ENCODE results near the gene CFTR.

The CFTR gene

GRCh38 chr7:117685795-117686194 lies 206.0 kb downstream of the CFTR start:
- no peaks in the 10 kb centered on the region for H3K36me3 ChIP-seq (replicated peaks; ENCODE audit: low read depth, low read length)
- no peak overlapping the region for H3K9ac ChIP-seq (ENCODE audit: low read length)
- no peaks in the 10 kb centered on the region for H3K79me2 ChIP-seq (ENCODE audit: low read length)
- H4K20me1 ChIP-seq (ENCODE audit: insufficient read depth, low read length), result no peaks in the 10 kb centered on the region
- H3K4me1 ChIP-seq (ENCODE audit: low read length), result no peaks in the 10 kb centered on the region
- no peak for TF ChIP-seq EZH2phosphoT487 (IDR thresholded peaks at IDR 0.05; ENCODE audit: low read depth)
- TF ChIP-seq, protein P1, sequence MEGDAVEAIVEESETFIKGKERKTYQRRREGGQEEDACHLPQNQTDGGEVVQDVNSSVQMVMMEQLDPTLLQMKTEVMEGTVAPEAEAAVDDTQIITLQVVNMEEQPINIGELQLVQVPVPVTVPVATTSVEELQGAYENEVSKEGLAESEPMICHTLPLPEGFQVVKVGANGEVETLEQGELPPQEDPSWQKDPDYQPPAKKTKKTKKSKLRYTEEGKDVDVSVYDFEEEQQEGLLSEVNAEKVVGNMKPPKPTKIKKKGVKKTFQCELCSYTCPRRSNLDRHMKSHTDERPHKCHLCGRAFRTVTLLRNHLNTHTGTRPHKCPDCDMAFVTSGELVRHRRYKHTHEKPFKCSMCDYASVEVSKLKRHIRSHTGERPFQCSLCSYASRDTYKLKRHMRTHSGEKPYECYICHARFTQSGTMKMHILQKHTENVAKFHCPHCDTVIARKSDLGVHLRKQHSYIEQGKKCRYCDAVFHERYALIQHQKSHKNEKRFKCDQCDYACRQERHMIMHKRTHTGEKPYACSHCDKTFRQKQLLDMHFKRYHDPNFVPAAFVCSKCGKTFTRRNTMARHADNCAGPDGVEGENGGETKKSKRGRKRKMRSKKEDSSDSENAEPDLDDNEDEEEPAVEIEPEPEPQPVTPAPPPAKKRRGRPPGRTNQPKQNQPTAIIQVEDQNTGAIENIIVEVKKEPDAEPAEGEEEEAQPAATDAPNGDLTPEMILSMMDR (IDR thresholded peaks at IDR 0.05; ENCODE audit: low read depth, low read length), result no peak
- no peak overlapping the region for H2AFZ ChIP-seq (ENCODE audit: low read depth, low read length)
- H3K9me3 ChIP-seq (ENCODE audit: insufficient read depth, low read length), result no peaks in the 10 kb centered on the region
- no peak overlapping the region for H3K4me3 ChIP-seq (ENCODE audit: low read length)
- no peaks in the 10 kb centered on the region; the same call in 1 of the 2 replicates for H3K27me3 ChIP-seq (ENCODE audit: low read depth, low read length)
- no peak overlapping the region for H3K4me2 ChIP-seq (ENCODE audit: low read length)
- H3K27ac ChIP-seq (ENCODE audit: low read length), result no peak overlapping the region

DNA sequence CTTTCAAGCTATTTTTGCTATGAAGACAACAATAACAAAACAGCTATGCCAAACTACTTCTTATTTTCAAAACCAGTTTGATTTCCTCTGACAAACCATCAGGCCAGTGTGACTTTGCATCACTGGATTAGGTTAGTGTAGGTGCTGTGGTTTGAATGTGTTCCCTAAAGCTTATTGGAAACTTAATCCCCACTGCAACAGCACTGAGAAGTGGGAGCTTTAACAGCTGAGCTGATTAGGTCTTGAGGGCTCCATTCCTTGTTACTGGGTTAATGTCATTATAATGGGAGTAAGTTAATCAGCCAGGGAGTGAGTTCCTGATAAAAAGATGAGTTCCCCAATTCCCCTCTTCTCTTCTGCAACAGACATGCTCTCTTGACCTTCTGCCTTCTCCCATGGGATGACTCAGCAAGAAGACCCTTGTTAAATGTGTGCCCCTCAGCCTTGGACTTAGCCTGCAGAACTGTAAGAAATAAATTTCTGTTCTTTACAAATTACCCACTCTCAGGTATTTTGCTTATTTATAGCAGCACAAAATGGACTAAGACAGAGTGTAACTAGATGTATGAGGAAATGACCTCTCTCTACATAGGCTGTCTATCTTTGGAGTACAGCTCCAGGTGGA lies 206.6 kb downstream of the CFTR start:
- Histone ChIP-seq H3K27me3 (ENCODE audit: low read depth, low read length) (no peaks in the 10 kb centered on the region), H2AFZ (ENCODE audit: low read depth, low read length) (no peak overlapping the region), H3K4me3 (ENCODE audit: low read length) (no peak overlapping the region), H3K9me3 (ENCODE audit: insufficient read depth, low read length) (no peaks in the 10 kb centered on the region), H3K36me3 (replicated peaks; ENCODE audit: low read depth, low read length) (no peaks in the 10 kb centered on the region), H3K79me2 (ENCODE audit: low read length) (no peaks in the 10 kb centered on the region), H3K9ac (ENCODE audit: low read length) (no peak overlapping the region), H4K20me1 (ENCODE audit: insufficient read depth, low read length) (no peaks in the 10 kb centered on the region), H3K4me1 (ENCODE audit: low read length) (no peaks in the 10 kb centered on the region), H3K4me2 (ENCODE audit: low read length) (no peak overlapping the region), H3K27ac (ENCODE audit: low read length) (no peak overlapping the region)
- TF ChIP-seq, protein P1 (IDR thresholded peaks at IDR 0.05; ENCODE audit: low read depth, low read length), result no peak
- TF ChIP-seq EZH2phosphoT487 (IDR thresholded peaks at IDR 0.05; ENCODE audit: low read depth), result no peak

DNA sequence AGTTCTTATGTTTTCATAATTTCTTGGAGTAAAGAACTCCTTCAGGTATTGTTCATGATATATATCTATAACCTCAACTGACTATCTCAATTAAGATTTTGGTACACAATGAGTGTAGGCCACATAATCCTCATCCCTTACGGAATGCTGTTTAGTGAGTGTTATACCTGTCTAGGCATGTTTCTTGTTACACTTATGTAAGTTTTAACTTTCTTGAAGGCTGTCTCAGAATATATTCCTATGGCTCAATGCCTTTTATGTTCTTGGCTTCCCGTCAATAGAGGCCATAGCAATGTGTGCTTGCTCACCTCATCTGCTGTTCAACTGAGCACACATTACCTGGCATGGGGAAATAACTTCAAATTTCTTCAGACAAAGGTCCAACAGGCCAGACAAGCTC lies 208.3 kb downstream of the CFTR start:
- TF ChIP-seq, protein P1 (IDR thresholded peaks at IDR 0.05; ENCODE audit: low read depth, low read length), result no peak
- TF ChIP-seq EZH2phosphoT487 (IDR thresholded peaks at IDR 0.05; ENCODE audit: low read depth), result no peak
- no peak overlapping the region for H3K4me3 ChIP-seq (ENCODE audit: low read length)
- no peak overlapping the region for H2AFZ ChIP-seq (ENCODE audit: low read depth, low read length)
- no peaks in the 10 kb centered on the region for H3K36me3 ChIP-seq (replicated peaks; ENCODE audit: low read depth, low read length)
- H3K79me2 ChIP-seq (ENCODE audit: low read length), result no peaks in the 10 kb centered on the region
- H3K27me3 ChIP-seq (ENCODE audit: low read depth, low read length), result no peaks in the 10 kb centered on the region
- H3K27ac ChIP-seq (ENCODE audit: low read length), result no peak overlapping the region
- no peaks in the 10 kb centered on the region for H3K9me3 ChIP-seq (ENCODE audit: insufficient read depth, low read length)
- H3K4me2 ChIP-seq (ENCODE audit: low read length), result no peak overlapping the region
- no peaks in the 10 kb centered on the region for H4K20me1 ChIP-seq (ENCODE audit: insufficient read depth, low read length)
- no peaks in the 10 kb centered on the region for H3K4me1 ChIP-seq (ENCODE audit: low read length)
- H3K9ac ChIP-seq (ENCODE audit: low read length), result no peak overlapping the region

DNA sequence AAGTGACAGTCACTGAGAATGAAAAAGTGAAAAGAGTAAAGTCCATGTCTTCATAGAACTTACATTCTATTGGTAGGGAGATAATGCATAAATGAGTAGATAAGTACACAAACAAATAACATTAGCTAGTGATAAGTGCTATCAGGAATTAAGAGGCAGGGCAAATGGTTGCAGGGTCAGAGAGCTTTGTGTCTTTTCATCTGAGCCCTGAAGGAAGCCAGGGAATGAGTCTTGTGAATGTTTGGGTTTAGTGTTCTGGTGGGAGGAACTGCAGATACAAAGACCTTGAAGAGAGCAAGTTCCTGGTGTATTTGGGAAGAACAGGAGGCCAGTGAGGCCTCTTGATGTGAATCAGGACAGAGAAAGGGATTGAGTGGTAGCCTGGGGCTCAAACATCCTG lies 209.6 kb downstream of the CFTR start:
- Histone ChIP-seq H3K4me1 (ENCODE audit: low read length) (no peaks in the 10 kb centered on the region), H3K9me3 (ENCODE audit: insufficient read depth, low read length) (no peaks in the 10 kb centered on the region), H3K27ac (ENCODE audit: low read length) (no peak overlapping the region), H3K27me3 (ENCODE audit: low read depth, low read length) (no peaks in the 10 kb centered on the region), H2AFZ (ENCODE audit: low read depth, low read length) (no peak overlapping the region), H3K79me2 (ENCODE audit: low read length) (no peaks in the 10 kb centered on the region), H4K20me1 (ENCODE audit: insufficient read depth, low read length) (no peaks in the 10 kb centered on the region), H3K9ac (ENCODE audit: low read length) (no peak overlapping the region), H3K36me3 (replicated peaks; ENCODE audit: low read depth, low read length) (no peaks in the 10 kb centered on the region), H3K4me3 (ENCODE audit: low read length) (no peak overlapping the region), H3K4me2 (ENCODE audit: low read length) (no peak overlapping the region)
- no peak for TF ChIP-seq EZH2phosphoT487 (IDR thresholded peaks at IDR 0.05; ENCODE audit: low read depth)
- TF ChIP-seq, protein P1 (IDR thresholded peaks at IDR 0.05; ENCODE audit: low read depth, low read length), result no peak

All from OCI-LY3 (cell line).